C4-2B (cell line): ENCODE results near the gene ICAM2.

ENCODE experiments used
- H3K27ac ChIP-seq: fragments of 450-650 bp; 2 replicates; pipeline ENCODE4 v1.5.1; 2017
- CTCF ChIP-seq: fragments of 450-650 bp; conservative IDR thresholded peaks from 2 replicates; pipeline ENCODE4 v1.5.1; 2017; ENCODE audit warnings: mild to moderate bottlenecking
- ZFX ChIP-seq: fragments of 450-650 bp; IDR thresholded peaks from 2 replicates; pipeline ENCODE4 v1.6.1; 2017

ICAM2 gene

GRCh38 chr17:63975541-63976092 is 44.8 kb downstream of the ICAM2 start:
- H3K27ac ChIP-seq, result no peak overlapping the region
- no peak for TF ChIP-seq ZFX

GRCh38 chr17:63974594-63975192 is 45.7 kb downstream of the ICAM2 start:
- no peak overlapping the region for H3K27ac ChIP-seq
- TF ChIP-seq CTCF (no peak), ZFX (no peak)

- H3K27ac ChIP-seq, result no peak overlapping the region
- no peak for TF ChIP-seq ZFX
Observed at GRCh38 chr17:63973930-63974593, 46.4 kb downstream of the ICAM2 start.

GRCh38 chr17:63973247-63973646 is 47.2 kb downstream of the ICAM2 start:
- TF ChIP-seq ZFX, result no peak
- no peak for TF ChIP-seq CTCF
- H3K27ac ChIP-seq, result no peak overlapping the region

- TF ChIP-seq CTCF, result no peak
- no peak for TF ChIP-seq ZFX
- H3K27ac ChIP-seq, result no peak within 1 kb of the TSS
Observed at GRCh38 chr17:63972796-63973195, 47.6 kb downstream of the ICAM2 start, which contains the start of gene SCN4A. SCN4A (minus strand) TSS chr17:63972918; CDS start chr17:63972841, 77 bp downstream.

GRCh38 chr17:63969278-63969677 is 51.2 kb downstream of the ICAM2 start:
- no peak for TF ChIP-seq ZFX
- no peak for TF ChIP-seq CTCF

GRCh38 chr17:63967953-63968352 is 52.5 kb downstream of the ICAM2 start:
- H3K27ac ChIP-seq, result no peak overlapping the region
- no peak for TF ChIP-seq ZFX
- no peak for TF ChIP-seq CTCF

More at GRCh38 chr17:63969278-63969677, 51.2 kb downstream of the ICAM2 start:
- no peak overlapping the region for H3K27ac ChIP-seq

GRCh38 chr17:63966646-63967264 is 53.7 kb downstream of the ICAM2 start:
- H3K27ac ChIP-seq, result no peak overlapping the region
- TF ChIP-seq ZFX, result no peak
- TF ChIP-seq CTCF, result no peak
